Measurements from ENCODE around the gene BCL2.

The BCL2 gene

DNA sequence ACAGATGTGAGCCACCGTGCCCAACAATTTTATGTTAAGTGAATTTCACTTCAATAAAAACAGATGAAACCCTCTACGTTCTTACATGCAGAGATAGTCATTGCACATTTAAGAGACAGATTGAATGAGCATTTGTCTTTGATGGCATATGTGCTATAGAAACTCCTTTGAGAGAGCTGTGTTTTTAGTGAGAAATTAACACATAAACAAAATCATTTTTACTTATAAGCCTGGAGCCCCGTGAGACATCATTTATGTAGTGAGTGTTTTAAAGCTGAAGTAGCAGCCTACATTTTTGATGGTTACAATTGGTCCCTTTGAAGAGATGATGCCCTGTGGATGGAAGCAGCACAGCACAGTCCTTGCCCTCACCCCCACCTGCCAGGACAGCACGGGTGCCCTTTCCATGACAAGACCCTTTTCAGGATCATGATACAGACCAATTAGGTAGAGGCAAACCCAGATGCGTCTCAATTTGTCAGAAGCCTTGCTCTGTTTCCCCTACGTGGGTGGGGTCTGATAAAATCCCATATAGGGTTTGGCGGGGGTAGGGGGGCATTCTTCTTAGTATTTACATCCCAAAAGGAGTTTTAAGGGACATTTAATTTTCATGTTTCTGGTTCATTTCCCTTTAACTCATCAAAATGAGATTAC is 237.1 kb downstream of the BCL2 start:
- FAIRE-seq, result no peak

DNA sequence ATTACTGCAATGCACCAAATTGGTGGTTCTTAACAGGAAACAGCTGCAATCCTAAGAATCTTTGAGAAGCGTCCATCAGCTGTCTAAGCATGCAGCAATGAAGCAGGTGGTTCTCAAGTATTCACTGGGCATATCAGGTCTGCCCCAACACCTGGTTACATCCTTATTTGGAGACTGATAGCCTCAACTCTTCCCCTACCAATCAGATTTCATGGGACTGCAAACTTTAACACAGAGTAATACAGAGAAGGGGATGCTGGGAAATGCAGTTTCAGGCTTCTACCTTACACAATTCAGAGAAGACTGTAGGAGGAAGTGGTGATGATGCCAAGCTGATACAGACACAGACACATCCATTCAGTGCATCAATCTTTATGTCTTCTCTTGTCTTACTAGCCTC is 240.5 kb downstream of the BCL2 start:
- peak; percentile 77 for FAIRE-seq
- DNase-seq (ENCODE audit: extremely low spot score, insufficient read length, low read depth), result no peak

More for the DNA sequence above, 237.1 kb downstream of the BCL2 start:
- no peak for DNase-seq (ENCODE audit: extremely low spot score, insufficient read length, low read depth)

DNA sequence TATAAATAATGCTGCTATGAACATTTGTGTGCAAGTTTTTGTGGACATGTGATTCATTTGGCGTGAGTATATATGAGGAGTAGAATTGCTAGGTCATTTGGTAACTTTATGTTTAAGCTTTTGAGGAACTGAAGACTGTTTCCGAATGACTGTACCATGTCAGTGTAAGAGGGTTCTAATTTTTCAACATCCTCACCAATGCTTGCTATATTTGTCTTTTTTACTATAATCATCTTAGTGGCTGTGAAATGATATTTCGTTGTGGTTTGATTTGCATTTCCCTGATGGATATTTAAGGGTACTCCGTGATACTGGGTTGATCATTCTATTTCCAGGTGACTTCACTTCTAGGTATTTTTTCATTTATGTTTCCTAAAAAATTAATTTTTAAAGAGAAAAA is 241.1 kb downstream of the BCL2 start:
- peak; percentile 33 for DNase-seq (ENCODE audit: extremely low spot score, insufficient read length, low read depth)
- FAIRE-seq, result peak; percentile 98

DNA sequence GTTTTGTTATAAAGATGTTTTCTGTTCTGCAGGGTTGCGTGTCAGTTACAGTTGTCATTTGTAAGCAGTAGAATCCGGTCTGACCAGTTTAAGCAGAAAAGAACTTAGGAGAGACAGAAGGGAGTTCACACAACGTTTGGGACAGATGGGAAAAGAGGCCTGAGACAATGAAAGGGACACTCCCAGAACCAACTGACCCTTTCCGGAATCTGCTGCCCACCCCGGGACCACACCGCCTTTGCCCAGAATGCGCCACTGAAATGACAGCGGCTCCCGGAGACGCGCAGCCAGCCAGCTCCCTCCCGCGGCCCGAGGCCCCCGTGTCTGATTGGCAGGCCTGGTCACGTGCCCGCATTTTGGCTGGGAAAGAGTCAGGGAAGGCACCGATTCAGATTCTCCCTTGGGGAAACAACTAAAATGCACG is 244.6 kb downstream of the BCL2 start:
- FAIRE-seq, result peak; percentile 71

DNA sequence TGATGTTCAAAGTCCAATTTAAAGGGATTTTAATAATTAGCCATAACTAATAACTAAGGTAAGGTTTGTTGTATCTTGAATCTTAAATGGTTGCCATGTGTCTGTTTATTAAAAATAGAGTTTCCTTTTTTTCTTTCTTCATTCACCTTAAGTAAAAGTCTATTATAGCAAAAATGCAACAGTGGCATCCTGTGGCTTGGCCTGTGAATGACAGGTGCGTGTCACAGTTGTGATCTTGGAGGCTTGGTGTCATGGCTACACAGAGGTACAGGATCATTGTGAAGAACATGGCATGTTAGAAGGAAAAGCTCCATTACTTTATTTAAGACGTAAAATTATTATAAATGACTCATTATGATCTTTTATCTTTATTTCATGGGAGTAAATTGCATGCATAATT is 246.1 kb downstream of the BCL2 start:
- DNase-seq (ENCODE audit: extremely low spot score, insufficient read length, low read depth) (peak; percentile 32), FAIRE-seq (peak; percentile 82)

More for the DNA sequence above, 244.6 kb downstream of the BCL2 start:
- DNase-seq (ENCODE audit: extremely low spot score, insufficient read length, low read depth), result no peak
